ENCODE measurements around the gene LRMDA.

DNA sequence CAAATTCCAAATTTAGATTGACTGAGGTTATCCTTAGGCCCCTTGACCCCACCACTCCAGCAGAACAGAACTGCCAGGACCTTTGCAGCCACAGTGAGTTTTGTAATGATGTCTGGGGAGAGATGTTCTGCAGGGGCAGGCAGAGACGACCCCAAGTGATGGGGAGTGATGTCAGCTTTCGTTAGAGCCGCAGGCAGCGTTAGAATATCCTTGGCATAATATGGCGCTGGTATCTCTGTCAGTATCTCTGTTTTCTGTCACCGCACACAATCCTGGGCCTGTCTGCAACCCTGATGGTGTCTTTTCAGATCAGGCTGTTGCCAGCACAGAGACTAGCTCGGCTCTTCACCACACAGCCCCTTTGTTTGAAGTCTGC lies 1122.6 kb downstream of the LRMDA start:
- TF ChIP-seq, protein P1, sequence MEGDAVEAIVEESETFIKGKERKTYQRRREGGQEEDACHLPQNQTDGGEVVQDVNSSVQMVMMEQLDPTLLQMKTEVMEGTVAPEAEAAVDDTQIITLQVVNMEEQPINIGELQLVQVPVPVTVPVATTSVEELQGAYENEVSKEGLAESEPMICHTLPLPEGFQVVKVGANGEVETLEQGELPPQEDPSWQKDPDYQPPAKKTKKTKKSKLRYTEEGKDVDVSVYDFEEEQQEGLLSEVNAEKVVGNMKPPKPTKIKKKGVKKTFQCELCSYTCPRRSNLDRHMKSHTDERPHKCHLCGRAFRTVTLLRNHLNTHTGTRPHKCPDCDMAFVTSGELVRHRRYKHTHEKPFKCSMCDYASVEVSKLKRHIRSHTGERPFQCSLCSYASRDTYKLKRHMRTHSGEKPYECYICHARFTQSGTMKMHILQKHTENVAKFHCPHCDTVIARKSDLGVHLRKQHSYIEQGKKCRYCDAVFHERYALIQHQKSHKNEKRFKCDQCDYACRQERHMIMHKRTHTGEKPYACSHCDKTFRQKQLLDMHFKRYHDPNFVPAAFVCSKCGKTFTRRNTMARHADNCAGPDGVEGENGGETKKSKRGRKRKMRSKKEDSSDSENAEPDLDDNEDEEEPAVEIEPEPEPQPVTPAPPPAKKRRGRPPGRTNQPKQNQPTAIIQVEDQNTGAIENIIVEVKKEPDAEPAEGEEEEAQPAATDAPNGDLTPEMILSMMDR (IDR thresholded peaks at IDR 0.05): no peak
- TF ChIP-seq EP300 (IDR thresholded peaks at IDR 0.05; ENCODE audit: low read depth) (no peak), POLR2A (IDR thresholded peaks at IDR 0.05) (no peak), POLR2AphosphoS5 (IDR thresholded peaks at IDR 0.05) (no peak)

Data from transverse colon (tissue), 4 donors.